Measurements from ENCODE around the gene RBM47.
"Not testable (repeated sequence)": the region's sequence is repeated elsewhere in the genome, so short reads cannot be mapped to it uniquely, and the experiment has no call there.

RBM47 gene

GRCh38 chr4:40559585-40560465, 69.8 kb downstream of the RBM47 start:
- no peak for DNase-seq

GRCh38 chr4:40557736-40558135, 71.9 kb downstream of the RBM47 start:
- no peak for DNase-seq

GRCh38 chr4:40555176-40555900, 74.3 kb downstream of the RBM47 start:
- DNase-seq: no peak

GRCh38 chr4:40554641-40555040, 75.0 kb downstream of the RBM47 start:
- DNase-seq: not testable (repeated sequence)

GRCh38 chr4:40553995-40554394, 75.7 kb downstream of the RBM47 start:
- no peak for DNase-seq

GRCh38 chr4:40552536-40552935, 77.1 kb downstream of the RBM47 start:
- no peak for DNase-seq

GRCh38 chr4:40551568-40552136, 78.0 kb downstream of the RBM47 start:
- DNase-seq: peak; percentile 20

- no peak for DNase-seq
Measured at GRCh38 chr4:40550948-40551462, 78.7 kb downstream of the RBM47 start.

- no peak for DNase-seq
Measured at GRCh38 chr4:40550196-40550595, 79.5 kb downstream of the RBM47 start.

GRCh38 chr4:40548256-40548655, 81.4 kb downstream of the RBM47 start:
- no peak for DNase-seq

GRCh38 chr4:40547789-40548132, 81.9 kb downstream of the RBM47 start:
- no peak for DNase-seq

GRCh38 chr4:40546969-40547788, 82.5 kb downstream of the RBM47 start:
- no peak for DNase-seq

- no peak for DNase-seq
Measured at GRCh38 chr4:40546506-40546905, 83.2 kb downstream of the RBM47 start.

GRCh38 chr4:40545487-40545886, 84.2 kb downstream of the RBM47 start:
- DNase-seq: not testable (repeated sequence)

- DNase-seq: no peak
Measured at GRCh38 chr4:40544221-40544620, 85.4 kb downstream of the RBM47 start.

GRCh38 chr4:40540800-40541199, 88.9 kb downstream of the RBM47 start:
- DNase-seq: no peak

GRCh38 chr4:40536032-40536431, 93.6 kb downstream of the RBM47 start:
- no peak for DNase-seq

- no peak for DNase-seq
Measured at GRCh38 chr4:40531636-40532023, 98.0 kb downstream of the RBM47 start.

GRCh38 chr4:40530961-40531635, 98.6 kb downstream of the RBM47 start:
- DNase-seq: no peak

GRCh38 chr4:40526741-40527140, 102.9 kb downstream of the RBM47 start:
- no peak for DNase-seq

- DNase-seq: no peak
Measured at GRCh38 chr4:40525752-40526598, 103.7 kb downstream of the RBM47 start.

Data from activated naive CD4-positive, alpha-beta T cell treated with anti-CD3 and anti-CD28 coated beads, Interleukin-2, amount 50 U/mL, for 16 hours (primary cell).